H4 (cell line): ENCODE results near the gene SMIM23. TPM values are rescaled to one million over a fixed set of nuclear protein-coding genes. Genes with fewer than 3 reads are reported as not detected.
"Not testable (repeated sequence)": the region's sequence is repeated elsewhere in the genome, so short reads cannot be mapped to it uniquely, and the experiment has no call there.

Experiments
- DNase-seq: peaks from one replicate; pipeline ENCODE4 v3.0.0-alpha.2; 2015; ENCODE audit warnings: low spot score
- total RNA-seq: library from RNA; depleted of rRNA; stranded (reverse); fragments of >200 nt; shearing (Covaris generic); gene quantifications from 2 replicates; pipeline ENCODE4 v1.2.3, GENCODE V29; 2014

SMIM23 gene
- total RNA-seq, 1 experiment from 2014 or later: not detected

DNA sequence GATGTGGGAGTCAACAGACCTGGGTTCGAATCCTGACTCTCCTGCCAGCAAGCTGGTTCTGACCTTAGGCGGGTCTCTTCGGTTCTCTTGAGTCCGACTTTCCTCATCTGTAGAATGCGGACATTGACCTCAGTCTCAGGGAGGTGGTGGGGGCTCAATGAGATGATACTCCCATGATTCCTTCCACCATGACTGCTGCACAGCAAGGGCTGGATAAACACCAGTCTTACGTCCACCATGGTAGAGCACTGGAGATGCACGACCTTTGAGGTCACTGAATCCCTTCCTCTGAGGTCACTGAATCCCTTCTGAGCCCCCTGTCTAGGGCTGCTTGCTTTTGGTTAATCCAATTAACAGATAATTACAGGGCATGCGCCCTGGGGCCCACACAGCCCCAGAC, 12.5 kb upstream of the SMIM23 start:
- DNase-seq: no peak

- DNase-seq: no peak
Measured at GRCh38 chr5:171774418-171774817, 11.2 kb upstream of the SMIM23 start.

DNA sequence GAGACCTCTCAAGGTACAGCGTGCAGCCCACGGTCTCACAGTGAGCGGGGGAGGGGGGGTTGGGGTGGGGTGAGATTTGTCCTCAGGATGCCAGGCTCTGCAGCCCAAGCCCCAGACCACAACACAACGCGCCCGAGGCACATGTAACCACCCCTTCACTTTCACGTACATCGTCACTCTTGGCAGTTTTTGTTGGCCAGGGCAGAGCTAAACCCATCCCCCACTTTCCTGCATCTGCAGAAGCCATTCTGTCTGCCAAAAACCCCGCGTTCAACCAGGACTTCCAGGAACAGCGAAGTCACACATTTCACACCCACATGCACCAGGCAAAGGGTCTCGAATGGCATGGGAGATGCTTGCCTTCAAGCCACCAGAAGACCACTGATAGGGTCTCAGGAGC, 9.4 kb upstream of the SMIM23 start:
- DNase-seq: no peak

- no peak for DNase-seq
Measured at GRCh38 chr5:171776770-171777759, 8.6 kb upstream of the SMIM23 start.

DNA sequence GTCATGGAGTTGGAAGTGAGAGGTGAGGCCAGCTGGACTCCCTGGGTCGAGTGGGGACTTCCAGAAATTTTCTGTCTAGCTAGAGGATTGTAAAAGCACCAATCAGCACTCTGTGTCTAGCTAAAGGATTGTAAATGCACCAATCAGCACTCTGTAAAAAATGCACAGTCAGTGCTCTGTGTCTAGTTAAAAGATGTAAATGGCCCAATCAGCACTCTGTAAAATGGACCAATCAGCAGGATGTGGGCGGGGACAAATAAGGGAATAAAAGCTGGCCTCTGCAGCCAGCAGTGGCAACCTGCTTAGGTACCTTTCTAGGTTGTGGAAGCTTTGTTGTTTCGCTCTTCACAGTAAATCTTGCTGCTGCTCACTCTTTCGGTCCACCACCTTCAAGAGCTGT, 3.9 kb upstream of the SMIM23 start:
- not testable (repeated sequence) for DNase-seq

DNA sequence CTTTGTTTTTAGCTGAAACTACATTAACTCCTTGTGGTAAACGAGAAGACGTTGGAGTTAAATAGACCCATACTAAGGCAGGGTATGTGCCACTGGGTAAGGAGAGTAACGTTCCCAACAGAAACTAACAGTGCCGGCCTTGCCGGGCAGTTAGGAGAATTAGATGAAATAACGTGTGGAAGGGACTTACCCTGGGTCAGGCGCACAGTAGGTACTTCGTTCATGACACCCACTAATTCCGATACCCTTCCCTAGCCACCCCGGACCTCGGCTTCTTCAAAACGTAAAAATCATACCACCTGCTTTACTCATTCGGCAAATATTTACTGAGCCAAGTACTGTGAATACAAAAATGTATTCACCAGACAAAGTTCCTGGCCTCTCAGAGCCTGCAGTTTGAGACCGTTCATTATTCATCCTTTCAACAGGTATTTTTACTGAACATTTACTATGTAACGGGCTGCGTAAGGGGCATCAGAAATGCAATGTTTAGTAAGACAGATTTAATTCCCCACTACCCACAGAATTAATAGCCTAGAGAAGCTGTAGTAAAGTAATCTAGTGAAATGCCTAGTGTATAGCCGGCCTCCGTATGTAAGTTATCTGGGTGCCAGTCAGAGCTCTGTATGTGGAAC, 3.2 kb upstream of the SMIM23 start:
- no peak for DNase-seq

DNA sequence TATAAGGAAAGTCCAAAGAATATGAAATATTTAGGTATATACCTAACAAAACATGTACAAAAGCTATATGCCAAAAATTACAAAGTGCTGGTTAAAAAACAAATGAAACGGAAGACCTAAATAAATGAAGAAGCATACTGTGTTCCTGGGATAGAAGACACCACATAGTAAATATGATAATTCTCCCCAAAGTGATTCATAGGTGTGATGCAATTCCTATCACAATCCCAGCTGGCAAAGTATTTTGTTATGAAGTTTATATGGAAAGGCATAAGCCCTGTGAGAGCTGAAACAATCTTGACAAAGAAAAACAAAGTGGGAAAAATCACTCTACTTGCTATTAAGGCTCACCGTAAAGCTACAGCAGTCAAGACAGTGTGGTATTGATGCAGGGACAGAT, 2.6 kb upstream of the SMIM23 start:
- DNase-seq: no peak

DNA sequence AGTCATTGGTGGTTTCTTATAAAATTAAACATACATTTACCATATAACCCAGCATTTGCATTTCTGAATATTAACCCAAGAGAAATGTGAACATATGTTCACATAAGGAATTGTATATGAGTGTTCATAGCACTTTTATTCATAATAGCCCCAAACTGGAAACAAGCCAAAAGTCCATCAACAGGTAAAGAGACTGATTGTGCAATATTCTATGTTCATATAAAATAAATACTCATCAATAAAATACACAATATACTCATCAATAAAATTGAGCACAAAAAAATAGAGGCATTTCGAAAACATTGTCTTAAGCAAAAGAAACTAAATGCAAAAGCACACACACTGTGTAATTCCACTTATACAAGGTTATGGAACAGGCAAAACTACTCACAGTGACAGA, 3.7 kb downstream of the SMIM23 start:
- no peak for DNase-seq

DNA sequence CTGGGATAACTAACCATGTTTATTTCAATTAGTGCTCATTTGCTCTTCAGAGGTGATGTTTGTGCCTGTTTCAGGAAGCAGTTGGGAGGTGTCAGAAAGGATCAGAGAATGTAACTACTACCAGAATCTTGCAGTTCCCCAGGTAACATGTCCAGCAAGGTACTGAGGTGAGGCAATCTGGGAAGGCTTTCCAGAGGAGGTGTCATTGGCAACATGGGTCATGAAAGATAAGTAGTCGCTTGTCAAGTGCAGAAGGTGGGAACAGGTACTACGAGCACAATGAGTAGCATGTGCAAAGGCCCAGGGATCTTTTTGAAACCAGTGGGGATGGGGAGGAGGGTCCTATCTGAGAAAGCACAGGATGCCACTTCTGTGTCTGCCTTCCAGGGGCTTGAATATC, 4.8 kb downstream of the SMIM23 start:
- DNase-seq: no peak

- no peak for DNase-seq
Measured at GRCh38 chr5:171794470-171794960, 8.9 kb downstream of the SMIM23 start.

- no peak for DNase-seq
Measured at GRCh38 chr5:171795381-171795780, 9.8 kb downstream of the SMIM23 start.

DNA sequence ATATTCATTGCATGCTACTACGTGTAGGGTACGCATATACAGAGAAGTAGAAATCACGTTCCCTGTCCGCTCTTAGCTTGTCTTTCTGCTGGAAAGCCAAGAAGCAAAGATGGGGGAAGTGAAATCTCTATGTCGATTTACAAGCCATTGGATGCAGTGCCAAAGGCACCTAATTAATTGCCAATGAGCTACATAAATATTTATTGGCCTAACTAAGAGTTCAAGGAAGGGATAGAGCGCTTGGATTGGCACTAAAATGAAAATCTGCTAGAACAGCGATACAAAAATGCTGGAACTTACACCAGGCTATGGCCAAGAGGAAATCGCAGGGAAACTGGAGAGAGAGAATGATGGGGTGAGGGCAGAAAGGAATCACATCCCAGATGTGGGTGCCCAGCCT, 10.8 kb downstream of the SMIM23 start:
- DNase-seq: no peak

- no peak for DNase-seq
Measured at GRCh38 chr5:171797543-171797942, 11.9 kb downstream of the SMIM23 start.

GRCh38 chr5:171798418-171798817, 12.8 kb downstream of the SMIM23 start:
- DNase-seq: no peak

GRCh38 chr5:171801839-171802238, 16.2 kb downstream of the SMIM23 start:
- no peak for DNase-seq

GRCh38 chr5:171805746-171806145, 20.1 kb downstream of the SMIM23 start:
- no peak for DNase-seq

DNA sequence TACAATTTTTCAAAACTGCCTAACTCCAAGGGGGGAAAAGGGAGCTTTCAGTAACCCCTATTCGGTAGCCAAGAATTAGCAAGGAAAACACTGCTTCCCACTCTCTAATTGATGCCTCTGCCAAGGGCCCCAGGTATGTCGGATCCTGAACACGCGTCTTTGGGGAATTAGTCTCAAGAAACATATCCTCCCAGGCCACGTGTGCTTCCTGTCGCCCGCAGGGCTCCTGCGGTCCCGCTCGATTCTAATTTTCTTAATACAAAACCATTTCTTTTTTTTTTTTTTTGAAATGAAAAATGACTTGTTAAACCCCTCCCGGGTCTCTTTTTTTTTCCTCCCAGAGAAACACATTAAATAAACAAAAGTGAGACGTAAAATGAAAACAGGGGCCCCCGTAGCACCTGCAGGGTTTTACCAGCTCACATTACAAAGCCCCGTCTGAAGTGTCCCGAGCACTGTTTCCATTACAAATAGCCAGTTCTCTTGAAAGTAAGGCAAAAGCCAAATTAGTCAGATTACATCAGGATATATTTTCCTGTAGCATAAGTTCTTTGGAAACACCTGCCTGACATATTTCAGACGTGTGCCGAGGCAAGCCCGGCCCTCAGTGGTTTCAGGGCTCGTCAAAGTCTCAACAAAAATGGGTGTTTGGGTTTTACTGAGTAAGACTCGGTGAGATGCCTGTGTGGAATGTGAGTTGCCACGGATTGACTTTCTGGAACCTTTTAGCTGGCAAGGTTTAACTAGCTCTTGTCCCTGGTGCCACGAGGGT, 21.5 kb downstream of the SMIM23 start:
- DNase-seq: no peak

GRCh38 chr5:171808453-171808852, 22.8 kb downstream of the SMIM23 start:
- no peak for DNase-seq

- no peak for DNase-seq
Measured at GRCh38 chr5:171808951-171809350, 23.3 kb downstream of the SMIM23 start.

DNA sequence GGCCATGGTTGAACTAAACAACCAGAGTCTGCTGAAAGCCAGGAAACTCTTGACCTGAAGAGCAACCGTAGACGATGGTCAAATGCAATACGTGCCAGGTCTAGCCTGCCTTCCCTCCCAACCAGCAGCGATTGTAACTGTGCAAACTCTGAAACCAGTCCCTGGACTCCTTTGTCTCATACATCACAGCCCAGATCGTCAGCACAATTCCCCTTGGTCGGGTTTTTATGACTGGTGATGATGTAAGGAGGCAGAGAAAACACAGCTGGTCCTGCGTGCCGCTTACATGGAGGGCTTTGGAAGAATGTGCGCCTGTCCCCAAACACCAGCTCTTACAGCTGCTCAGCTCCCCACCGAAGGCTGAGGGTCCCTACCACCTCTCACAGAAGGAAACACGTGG, 24.6 kb downstream of the SMIM23 start:
- no peak for DNase-seq

- no peak for DNase-seq
Measured at GRCh38 chr5:171813270-171813669, 27.7 kb downstream of the SMIM23 start.

DNA sequence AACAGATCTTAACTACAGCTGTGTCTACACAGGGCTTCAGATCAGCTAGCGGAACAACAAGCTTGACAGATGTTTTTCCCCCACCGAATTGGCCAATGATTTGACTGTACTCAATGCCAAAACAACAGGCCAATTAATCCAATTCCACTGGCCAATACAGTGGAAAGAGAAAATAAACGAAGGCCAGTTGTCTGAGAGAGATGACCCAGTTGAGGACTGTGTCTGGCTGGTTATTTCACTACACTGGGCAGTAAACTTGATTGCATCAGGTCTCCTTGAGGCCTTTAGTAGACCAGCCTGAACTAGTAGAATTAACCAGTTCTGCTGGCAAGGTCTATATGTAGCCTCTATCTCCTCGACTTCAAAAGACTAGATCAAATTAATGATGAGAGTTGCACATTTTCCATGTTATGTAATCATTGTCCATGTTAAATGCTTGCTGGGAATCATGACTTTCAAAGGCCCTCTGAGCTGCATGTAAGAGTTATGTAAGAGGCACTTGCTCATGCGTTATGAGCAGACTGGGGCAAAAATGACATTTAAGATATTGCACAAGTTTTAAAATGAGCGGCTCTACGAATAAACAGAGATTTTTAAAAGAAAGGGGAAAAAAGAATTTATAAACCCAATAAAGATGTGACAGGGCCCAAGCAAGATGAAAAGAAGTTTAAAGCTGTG, 28.3 kb downstream of the SMIM23 start:
- no peak for DNase-seq
